Esophagus muscularis mucosa (tissue), 4 donors: Measurements from ENCODE around the gene RAB11B. TPM values are rescaled to one million over a fixed set of nuclear protein-coding genes. Genes with fewer than 3 reads are reported as not detected.

Experiments
- DNase-seq: peaks from one replicate; pipeline ENCODE4 v3.0.0-alpha.2; 2017; ENCODE audit errors: extremely low spot score
- H3K27ac ChIP-seq, 4 donors: fragments of 200-600 bp; sonication (generic); replicated peaks in 1 of 4; 1 replicate in 3 of 4; 2 replicates in 1 of 4; pipeline ENCODE4 v1.5.1; 2016 to 2019; ENCODE audit warnings: mild to moderate bottlenecking in 1 of 4
- H3K27me3 ChIP-seq, 4 donors: fragments of 200-600 bp; sonication (generic); one replicate each; pipeline versions ENCODE4 v1.5.1 to v1.6.0; 2016 to 2019
- H3K36me3 ChIP-seq, 4 donors: fragments of 200-600 bp; sonication (generic); one replicate each; pipeline ENCODE4 v1.5.1; 2016 to 2019
- H3K4me1 ChIP-seq, 4 donors: fragments of 200-600 bp; sonication (generic); one replicate each; pipeline ENCODE4 v1.5.1; 2016 to 2019
- H3K4me3 ChIP-seq, 4 donors: fragments of 200-600 bp; sonication (generic); 1 replicate in 2 of 4; 2 replicates in 2 of 4; pipeline ENCODE4 v1.5.1; 2016 to 2019; ENCODE audit warnings: mild to moderate bottlenecking in 4 of 4, moderate library complexity in 1 of 4
- H3K9me3 ChIP-seq, 4 donors: fragments of 200-600 bp; sonication (generic); 1 replicate in 3 of 4; 2 replicates in 1 of 4; pipeline ENCODE4 v1.5.1; 2016 to 2019
- EP300 ChIP-seq: sonication (generic); formaldehyde crosslinking; IDR thresholded peaks from one replicate; pipeline ENCODE4 v1.6.1; 2017; ENCODE audit warnings: antibody characterized with exemption
- POLR2A ChIP-seq: fragments of 450-650 bp; IDR thresholded peaks from one replicate; pipeline ENCODE4 v1.6.1; 2017; ENCODE audit warnings: antibody characterized with exemption, moderate library complexity, mild to moderate bottlenecking, low read depth
- POLR2AphosphoS5 ChIP-seq, 2 donors: sonication (generic); formaldehyde crosslinking; IDR thresholded peaks; one replicate each; pipeline ENCODE4 v1.6.1; 2017; ENCODE audit warnings: antibody characterized with exemption in 2 of 2
- WGBS: methylation state at CpG from one replicate; pipeline ENCODE4 v1.1.5; 2018; 5-methylcytosine and 5-hydroxymethylcytosine counted together
- intact Hi-C: fragments of 100-400 bp; cut with DNase I; formaldehyde crosslinking; loops from one replicate; pipeline ENCODE4 v1.15.1; 2023
- total RNA-seq, 4 donors: library from RNA; depleted of rRNA; stranded (reverse); fragments of >200 nt; gene quantifications; one replicate each; pipeline versions ENCODE4 v1.1.0 to v1.2.1, GENCODE V29; 2016
- TF ChIP-seq, protein P1 (sequence below), 3 experiments: fragments of 200-600 bp in 2 of 3; fragments of 450-650 bp in 1 of 3; sonication (generic) in 2 of 3; IDR thresholded peaks; one replicate each; pipeline ENCODE4 v1.5.1; 2017 to 2019; ENCODE audit warnings: antibody characterized with exemption in 3 of 3, mild to moderate bottlenecking in 2 of 3, moderate library complexity in 1 of 3

The RAB11B gene
- total RNA-seq, 4 donors from 2014 or later = 27.8 to 101 (median 42.3) TPM

DNA sequence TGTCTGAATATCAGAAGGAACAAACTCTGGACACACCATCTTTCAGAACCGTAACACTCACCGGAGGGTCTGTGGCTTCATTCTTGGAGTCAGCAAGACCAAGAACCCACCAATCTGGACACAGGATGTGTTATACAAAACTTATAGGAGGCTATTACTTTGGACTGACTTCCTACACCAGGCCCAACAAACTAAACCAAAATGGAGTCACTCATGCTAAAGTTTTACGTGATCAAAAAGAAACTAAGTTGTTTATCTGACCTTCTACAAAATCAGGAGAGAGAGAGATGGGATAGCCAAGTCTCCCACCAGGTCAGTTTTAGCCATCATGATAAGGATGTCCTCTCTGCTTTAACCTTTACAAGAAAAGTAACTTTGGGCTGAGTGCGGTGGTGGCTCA is 3.2 kb upstream of the RAB11B start:
- 98% methylated on average over 4 of the region's 4 CpGs for WGBS

DNA sequence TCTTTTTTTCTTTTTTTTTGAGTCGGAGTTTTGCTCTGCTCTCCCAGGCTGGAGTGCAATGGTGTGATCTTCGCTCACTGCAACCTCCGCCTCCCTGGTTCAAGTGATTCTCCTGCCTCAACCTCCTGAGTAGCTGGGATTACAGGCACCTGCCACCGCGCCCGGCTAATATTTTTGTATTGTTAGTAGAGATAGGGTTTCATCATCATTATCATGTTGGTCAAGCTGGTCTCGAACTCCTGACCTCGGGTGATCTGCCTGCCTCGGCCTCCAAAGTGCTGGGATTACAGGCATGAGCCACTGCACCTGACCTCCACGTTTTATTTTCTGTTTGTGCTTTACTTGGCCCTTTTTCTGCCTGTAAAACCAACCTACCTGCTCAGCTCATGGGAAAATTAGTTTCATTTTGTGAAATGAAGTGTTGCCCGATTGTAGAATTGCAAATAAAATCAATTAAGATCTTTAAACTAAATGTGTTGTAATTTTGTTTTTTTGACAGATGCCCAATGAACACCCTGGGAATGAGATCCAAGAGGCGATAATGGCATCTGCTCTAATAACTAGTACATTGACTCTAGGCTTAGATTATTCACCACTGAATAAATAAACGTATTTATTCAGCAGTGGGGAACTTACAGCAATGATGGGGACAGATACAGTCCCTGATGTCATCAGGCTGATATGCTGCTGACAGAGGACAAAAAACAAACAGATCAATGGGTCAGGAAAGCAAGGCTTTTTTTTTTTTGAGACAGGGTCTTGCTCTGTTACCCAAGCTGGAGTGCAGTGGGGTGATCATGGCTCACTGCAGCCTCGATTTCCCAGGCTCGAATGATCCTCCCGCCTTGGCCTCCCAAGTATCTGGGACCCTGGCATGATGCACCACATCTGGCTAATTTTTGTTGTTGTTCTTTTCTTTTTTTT is 2.2 kb upstream of the RAB11B start:
- intact Hi-C loops = no loop called here
- no peak overlapping the region for H3K4me3 ChIP-seq
- H3K36me3 ChIP-seq = peaks cover 0 to 10% (median 3%) of the 10 kb centered on the region in 4 donors
- H3K27me3 ChIP-seq = no peaks in the 10 kb centered on the region
- peak overlapping the region in 2 of 4 donors; percentile 30 to 100 for H3K27ac ChIP-seq
- no peaks in the 10 kb centered on the region for H3K9me3 ChIP-seq
- DNase-seq = no peak
- peaks cover 28 to 36% (median 33%) of the 10 kb centered on the region in 4 donors for H3K4me1 ChIP-seq
- WGBS = 90% methylated on average over 16 of the region's 16 CpGs
- no peak for TF ChIP-seq POLR2AphosphoS5 (IDR thresholded peaks at IDR 0.05)

More for the DNA sequence above, 3.2 kb upstream of the RAB11B start:
- Histone ChIP-seq H3K9me3 (no peaks in the 10 kb centered on the region), H3K36me3 (peaks cover 0 to 10% (median 3%) of the 10 kb centered on the region in 4 donors), H3K27me3 (no peaks in the 10 kb centered on the region), H3K27ac (no peak overlapping the region), H3K4me3 (no peak overlapping the region), H3K4me1 (peaks cover 18 to 26% (median 23%) of the 10 kb centered on the region in 4 donors)
- intact Hi-C loops = no loop called here
- no peak for TF ChIP-seq EP300
- no peak for TF ChIP-seq POLR2A
- TF ChIP-seq, protein P1, sequence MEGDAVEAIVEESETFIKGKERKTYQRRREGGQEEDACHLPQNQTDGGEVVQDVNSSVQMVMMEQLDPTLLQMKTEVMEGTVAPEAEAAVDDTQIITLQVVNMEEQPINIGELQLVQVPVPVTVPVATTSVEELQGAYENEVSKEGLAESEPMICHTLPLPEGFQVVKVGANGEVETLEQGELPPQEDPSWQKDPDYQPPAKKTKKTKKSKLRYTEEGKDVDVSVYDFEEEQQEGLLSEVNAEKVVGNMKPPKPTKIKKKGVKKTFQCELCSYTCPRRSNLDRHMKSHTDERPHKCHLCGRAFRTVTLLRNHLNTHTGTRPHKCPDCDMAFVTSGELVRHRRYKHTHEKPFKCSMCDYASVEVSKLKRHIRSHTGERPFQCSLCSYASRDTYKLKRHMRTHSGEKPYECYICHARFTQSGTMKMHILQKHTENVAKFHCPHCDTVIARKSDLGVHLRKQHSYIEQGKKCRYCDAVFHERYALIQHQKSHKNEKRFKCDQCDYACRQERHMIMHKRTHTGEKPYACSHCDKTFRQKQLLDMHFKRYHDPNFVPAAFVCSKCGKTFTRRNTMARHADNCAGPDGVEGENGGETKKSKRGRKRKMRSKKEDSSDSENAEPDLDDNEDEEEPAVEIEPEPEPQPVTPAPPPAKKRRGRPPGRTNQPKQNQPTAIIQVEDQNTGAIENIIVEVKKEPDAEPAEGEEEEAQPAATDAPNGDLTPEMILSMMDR (IDR thresholded peaks at IDR 0.05) = no peak
- no peak for TF ChIP-seq POLR2AphosphoS5 (IDR thresholded peaks at IDR 0.05)
- no peak for DNase-seq

GRCh38 chr19:8388612-8388958 is 1.6 kb upstream of the RAB11B start:
- no peak overlapping the region for H3K4me3 ChIP-seq
- intact Hi-C loops = no loop called here
- peaks cover 0 to 10% (median 3%) of the 10 kb centered on the region in 4 donors for H3K36me3 ChIP-seq
- peak overlapping the region in 3 of 4 donors; percentile 100 for H3K27ac ChIP-seq
- no peaks in the 10 kb centered on the region for H3K27me3 ChIP-seq
- H3K9me3 ChIP-seq = no peaks in the 10 kb centered on the region
- 57% methylated on average over 2 of the region's 2 CpGs for WGBS
- TF ChIP-seq EP300 = no peak
- TF ChIP-seq, protein P1 (IDR thresholded peaks at IDR 0.05) = no peak
- no peak for TF ChIP-seq POLR2A
- no peak for TF ChIP-seq POLR2AphosphoS5 (IDR thresholded peaks at IDR 0.05)
- peaks cover 34 to 42% (median 39%) of the 10 kb centered on the region in 4 donors for H3K4me1 ChIP-seq
- DNase-seq = no peak

- Histone ChIP-seq H3K27ac (peak overlapping the region; percentile 100), H3K27me3 (no peaks in the 10 kb centered on the region), H3K9me3 (no peaks in the 10 kb centered on the region), H3K4me3 (peak overlapping the region; percentile 88 to 99 (median 94)), H3K36me3 (peaks cover 0 to 13% (median 3%) of the 10 kb centered on the region in 4 donors), H3K4me1 (peaks cover 49 to 62% (median 59%) of the 10 kb centered on the region in 4 donors)
- TF ChIP-seq, protein P1 (IDR thresholded peaks at IDR 0.05) = no peak
- no peak for TF ChIP-seq POLR2A
- TF ChIP-seq POLR2AphosphoS5 (IDR thresholded peaks at IDR 0.05) = peak in 1 of 2 donors; percentile 57
- no peak for TF ChIP-seq EP300
- intact Hi-C loops = no loop called here
- peak; percentile 99 for DNase-seq
- WGBS = 5% methylated on average over 8 of the region's 28 CpGs
Measured at GRCh38 chr19:8390617-8390981, 439 bp downstream of the RAB11B start.

GRCh38 chr19:8391198-8392016 is 1.2 kb downstream of the RAB11B start:
- no peak for DNase-seq
- intact Hi-C loops = no loop called here
- WGBS = 67% methylated on average over 13 of the region's 23 CpGs
- Histone ChIP-seq H3K9me3 (no peaks in the 10 kb centered on the region), H3K36me3 (peaks cover 0 to 13% (median 3%) of the 10 kb centered on the region in 4 donors), H3K4me1 (peaks cover 56 to 70% (median 67%) of the 10 kb centered on the region in 4 donors), H3K27me3 (no peaks in the 10 kb centered on the region), H3K27ac (peak overlapping the region; percentile 100), H3K4me3 (peak overlapping the region; percentile 88 to 99 (median 94))
- TF ChIP-seq, protein P1 (IDR thresholded peaks at IDR 0.05) = no peak
- TF ChIP-seq EP300 = no peak
- no peak for TF ChIP-seq POLR2A
- no peak for TF ChIP-seq POLR2AphosphoS5 (IDR thresholded peaks at IDR 0.05)
